H1 (cell line): ENCODE results near the gene SWT1. TPM values are rescaled to one million over a fixed set of nuclear protein-coding genes. Genes with fewer than 3 reads are reported as not detected.

Source experiments
- CTCF ChIA-PET: fragments of 300-600 bp; sonication (Branson Sonifier 250); formaldehyde crosslinking; loops from one replicate; lab custom pipeline; 2021; ENCODE audit not compliant: partially characterized antibody; lab: Charles Lee
- POLR2A ChIA-PET: fragments of 300-600 bp; sonication (Branson Sonifier 250); formaldehyde crosslinking; loops from one replicate; lab custom pipeline; 2021; ENCODE audit warnings: inconsistent platforms; ENCODE audit not compliant: partially characterized antibody; lab: Charles Lee
- DNase-seq, 2 experiments: peaks; one replicate each; pipeline versions ENCODE4 v3.0.0 to v3.0.0-alpha.2; 2010 to 2022; ENCODE audit warnings: low spot score in 2 of 2, low read depth in 1 of 2, mixed read lengths in 1 of 2
- FAIRE-seq: peaks from 2 replicates; lab custom pipeline; 2011; peaks lifted over from hg19 to GRCh38; lab: Jason Lieb, UNC
- H2AFZ ChIP-seq: 2 replicates; pipeline ENCODE4 v1.8.1; 2012; ENCODE audit warnings: low read length, inconsistent platforms
- H2AK5ac ChIP-seq: 2 replicates; pipeline ENCODE4 v1.6.1; 2013; ENCODE audit warnings: low read depth, low read length
- H2BK120ac ChIP-seq: replicated peaks from 2 replicates; pipeline ENCODE3; 2013; ENCODE audit warnings: low read depth, low read length, inconsistent platforms
- H2BK12ac ChIP-seq: 2 replicates; pipeline ENCODE4 v1.6.1; 2013; ENCODE audit warnings: low read depth, low read length
- H2BK15ac ChIP-seq: 2 replicates; pipeline ENCODE4 v1.6.1; 2013; ENCODE audit warnings: low read length
- H2BK20ac ChIP-seq: 2 replicates; pipeline ENCODE4 v1.6.1; 2013; ENCODE audit warnings: low read length
- H2BK5ac ChIP-seq: 2 replicates; pipeline ENCODE4 v1.6.1; 2013; ENCODE audit warnings: low read depth, low read length
- H3K14ac ChIP-seq: 2 replicates; pipeline ENCODE4 v1.6.1; 2013; ENCODE audit warnings: inconsistent platforms; ENCODE audit not compliant: insufficient read length
- H3K18ac ChIP-seq: 2 replicates; pipeline ENCODE4 v1.6.1; 2013; ENCODE audit warnings: low read length; ENCODE audit errors: extremely low read depth
- H3K23ac ChIP-seq: 2 replicates; pipeline ENCODE4 v1.6.1; 2013; ENCODE audit warnings: inconsistent platforms; ENCODE audit not compliant: insufficient read length
- H3K23me2 ChIP-seq: 2 replicates; pipeline ENCODE4 v1.6.1; 2013; ENCODE audit warnings: low read depth, low read length
- H3K27ac ChIP-seq: 2 replicates; pipeline ENCODE4 v1.6.1; 2011; ENCODE audit warnings: low read depth, low read length, inconsistent platforms
- H3K27me3 ChIP-seq, 4 experiments: replicated peaks in 1 of 4; 1 replicate in 1 of 4; 2 replicates in 3 of 4; pipeline versions ENCODE4 v1.6.1 to v1.8.1; 2011 to 2013; ENCODE audit warnings: low read length in 3 of 4, mild to moderate bottlenecking in 3 of 4, inconsistent platforms in 2 of 4, mixed read lengths in 2 of 4, moderate library complexity in 1 of 4; ENCODE audit not compliant: control insufficient read depth in 3 of 4, insufficient read depth in 3 of 4; ENCODE audit errors: extremely low read depth in 1 of 4
- H3K36me3 ChIP-seq, 4 experiments: 2 replicates each; pipeline versions ENCODE4 v1.6.1 to v1.8.1; 2011 to 2013; ENCODE audit warnings: mild to moderate bottlenecking in 4 of 4, low read length in 3 of 4, moderate library complexity in 2 of 4, control low read depth in 1 of 4, inconsistent platforms in 1 of 4; ENCODE audit not compliant: insufficient read depth in 4 of 4, control insufficient read depth in 2 of 4
- H3K4ac ChIP-seq: replicated peaks from 2 replicates; pipeline ENCODE3; 2013; ENCODE audit warnings: low read length, low read depth, mixed read lengths, inconsistent platforms; ENCODE audit not compliant: insufficient read length
- H3K4me1 ChIP-seq, 4 experiments: replicated peaks in 1 of 4; 1 replicate in 1 of 4; 2 replicates in 3 of 4; pipeline versions ENCODE4 v1.6.1 to v1.8.1; 2011 to 2013; ENCODE audit warnings: low read length in 3 of 4, inconsistent platforms in 2 of 4, mixed read lengths in 1 of 4; ENCODE audit not compliant: insufficient read depth in 4 of 4, control insufficient read depth in 3 of 4
- H3K4me2 ChIP-seq, 2 experiments: 2 replicates each; pipeline versions ENCODE4 v1.6.1 to v1.8.1; 2011 to 2013; ENCODE audit warnings: low read depth in 2 of 2, low read length in 2 of 2, control low read depth in 1 of 2, inconsistent platforms in 1 of 2, mild to moderate bottlenecking in 1 of 2; ENCODE audit not compliant: insufficient read depth in 1 of 2
- H3K4me3 ChIP-seq, 4 experiments: fragments of 200-600, 300-600 bp in 1 of 4; sonication (generic), shearing (Covaris generic), sonication (Bioruptor Twin) in 1 of 4; 2 replicates each; pipeline versions ENCODE4 v1.5.1 to v1.8.1; 2011 to 2016; ENCODE audit warnings: low read length in 4 of 4, low read depth in 3 of 4, control low read depth in 2 of 4, inconsistent platforms in 2 of 4, mild to moderate bottlenecking in 2 of 4, mixed read lengths in 1 of 4, moderate library complexity in 1 of 4; ENCODE audit not compliant: insufficient read depth in 2 of 4; ENCODE audit errors: extremely low read depth in 1 of 4
- H3K56ac ChIP-seq: replicated peaks from 2 replicates; pipeline ENCODE3; 2013; ENCODE audit warnings: low read depth, mild to moderate bottlenecking, mixed read lengths, low read length, inconsistent platforms; ENCODE audit not compliant: insufficient read length
- H3K79me1 ChIP-seq: 2 replicates; pipeline ENCODE4 v1.6.1; 2013; ENCODE audit warnings: low read depth, low read length, control low read depth
- H3K79me2 ChIP-seq, 2 experiments: 2 replicates each; pipeline versions ENCODE4 v1.6.1 to v1.8.1; 2012 to 2013; ENCODE audit warnings: low read length in 2 of 2, mild to moderate bottlenecking in 2 of 2, inconsistent platforms in 1 of 2; ENCODE audit not compliant: insufficient read depth in 2 of 2, control insufficient read depth in 1 of 2
- H3K9ac ChIP-seq, 4 experiments: replicated peaks in 1 of 4; 1 replicate in 1 of 4; 2 replicates in 3 of 4; pipeline versions ENCODE4 v1.6.1 to v1.8.1; 2011 to 2013; ENCODE audit warnings: low read depth in 3 of 4, low read length in 3 of 4, control low read depth in 2 of 4, mild to moderate bottlenecking in 2 of 4, moderate library complexity in 2 of 4, inconsistent platforms in 1 of 4; ENCODE audit errors: extremely low read depth in 1 of 4
- H3K9me3 ChIP-seq, 2 experiments: 2 replicates each; pipeline versions ENCODE4 v1.6.1 to v1.8.1; 2012 to 2013; ENCODE audit warnings: mild to moderate bottlenecking in 2 of 2, moderate library complexity in 2 of 2, control low read depth in 1 of 2, inconsistent platforms in 1 of 2, low read depth in 1 of 2, low read length in 1 of 2, mixed read lengths in 1 of 2; ENCODE audit not compliant: insufficient read depth in 2 of 2
- H4K20me1 ChIP-seq, 2 experiments: replicated peaks in 1 of 2; 2 replicates each; pipeline versions ENCODE3 to v1.8.1; 2011 to 2013; ENCODE audit warnings: inconsistent platforms in 2 of 2, low read length in 2 of 2, mild to moderate bottlenecking in 1 of 2; ENCODE audit not compliant: insufficient read depth in 2 of 2, control insufficient read depth in 1 of 2
- H4K5ac ChIP-seq: 2 replicates; pipeline ENCODE4 v1.6.1; 2013; ENCODE audit warnings: low read length, low read depth, mixed read lengths, inconsistent platforms; ENCODE audit not compliant: insufficient read length
- H4K8ac ChIP-seq: 2 replicates; pipeline ENCODE4 v1.8.0; 2013; ENCODE audit warnings: mild to moderate bottlenecking, moderate library complexity, low read length, inconsistent platforms; ENCODE audit not compliant: insufficient read depth; ENCODE audit errors: extremely low read depth
- H4K91ac ChIP-seq: replicated peaks from 2 replicates; pipeline ENCODE3; 2013; ENCODE audit warnings: low read length, mixed read lengths, inconsistent platforms; ENCODE audit not compliant: insufficient read length
- ATF2 ChIP-seq: IDR thresholded peaks from 2 replicates; pipeline ENCODE4 v1.6.1; 2012; ENCODE audit warnings: low read length, inconsistent platforms
- BCL11A ChIP-seq, 2 experiments: IDR thresholded peaks; one replicate each; pipeline ENCODE4 v1.6.1; 2011; ENCODE audit warnings: low read depth in 2 of 2, low read length in 2 of 2, mild to moderate bottlenecking in 2 of 2
- CHD2 ChIP-seq: IDR thresholded peaks from 2 replicates; pipeline ENCODE4 v1.6.1; 2012; ENCODE audit warnings: low read length, improper control_type of control experiment
- EGR1 ChIP-seq: IDR thresholded peaks from 2 replicates; pipeline ENCODE4 v1.6.1; 2011; ENCODE audit warnings: low read depth, low read length, borderline replicate concordance
- EP300 ChIP-seq, 2 experiments: IDR thresholded peaks; 1 replicate in 1 of 2; 2 replicates in 1 of 2; pipeline ENCODE4 v1.6.1; 2011 to 2012; ENCODE audit warnings: low read depth in 2 of 2, low read length in 2 of 2, mild to moderate bottlenecking in 2 of 2, borderline replicate concordance in 1 of 2, inconsistent platforms in 1 of 2, moderate library complexity in 1 of 2
- GABPA ChIP-seq: IDR thresholded peaks from 2 replicates; pipeline ENCODE4 v1.6.1; 2011; ENCODE audit warnings: mild to moderate bottlenecking, low read length, moderate library complexity, borderline replicate concordance; ENCODE audit not compliant: insufficient read depth
- GTF2F1 ChIP-seq: IDR thresholded peaks from 2 replicates; pipeline ENCODE4 v1.6.1; 2012; ENCODE audit warnings: low read depth, low read length, improper control_type of control experiment, borderline replicate concordance
- KDM4A ChIP-seq: IDR thresholded peaks from one replicate; pipeline ENCODE4 v1.7.1; 2012; ENCODE audit warnings: low read depth, mild to moderate bottlenecking, moderate library complexity, low read length, inconsistent platforms; ENCODE audit not compliant: severe bottlenecking
- POLR2A ChIP-seq, 2 experiments: IDR thresholded peaks; 1 replicate in 1 of 2; 2 replicates in 1 of 2; pipeline ENCODE4 v1.6.1; 2011; ENCODE audit warnings: low read depth in 2 of 2, low read length in 2 of 2, mild to moderate bottlenecking in 2 of 2; ENCODE audit errors: control extremely low read depth in 1 of 2
- RNF2 ChIP-seq: fragments of 200-900, 300-1000 bp; sonication (generic); IDR thresholded peaks from 2 replicates; pipeline ENCODE4 v1.7.1; 2016; ENCODE audit warnings: borderline replicate concordance, low read depth, mild to moderate bottlenecking, antibody characterized with exemption, low read length; ENCODE audit not compliant: poor library complexity, severe bottlenecking; ENCODE audit errors: missing control alignments
- SIRT6 ChIP-seq: IDR thresholded peaks from one replicate; pipeline ENCODE4 v1.7.1; 2012; ENCODE audit warnings: low read length, inconsistent platforms
- SRF ChIP-seq: IDR thresholded peaks from 2 replicates; pipeline ENCODE4 v1.6.1; 2011; ENCODE audit warnings: mild to moderate bottlenecking, low read depth, low read length, moderate library complexity
- SUZ12 ChIP-seq: fragments of 200-600 bp; sonication (generic); IDR thresholded peaks from 2 replicates; pipeline ENCODE4 v1.6.1; 2012; ENCODE audit warnings: mild to moderate bottlenecking, inconsistent platforms, low read length, moderate library complexity, mixed read lengths
- TBP ChIP-seq: IDR thresholded peaks from 2 replicates; pipeline ENCODE4 v1.6.1; 2011; ENCODE audit warnings: low read depth, low read length, improper control_type of control experiment
- polyA plus RNA-seq, 7 experiments: library from polyadenylated mRNA; depleted of rRNA in 3 of 7; stranded (reverse) in 5 of 7; unstranded in 2 of 7; fragments of >200 nt in 5 of 7; fragments of 200-250 nt in 2 of 7; gene quantifications; 1 replicate in 5 of 7; 2 replicates in 1 of 7; 4 replicates in 1 of 7; pipeline versions ENCODE4 v1.2.1 to v1.2.3, GENCODE V29; 2011 to 2013; ENCODE audit warnings: missing spikeins in 2 of 7, mixed read lengths in 2 of 7
- total RNA-seq: library from RNA; stranded (reverse); fragmentation: NEBNext Ultra II Directional; extraction: Animal tissue kit (Norgen Biotek cat#: 25700); gene quantifications from 2 replicates; pipeline ENCODE4 v1.2.1, GENCODE V29; 2021

Gene SWT1
- total and polyA plus RNA-seq, 2 of the 8 experiments (the other 6 are each of a cell fraction or from before 2014, with no cell fraction given): 1.4 to 6.2 TPM

GRCh38 chr1:185241127-185241526, 84.2 kb downstream of the SWT1 start:
- no peak for DNase-seq
- Histone ChIP-seq H4K8ac (no peak overlapping the region), H3K4ac (no peak overlapping the region), H3K18ac (no peak overlapping the region), H4K20me1 (no peaks in the 10 kb centered on the region), H3K27me3 (no peaks in the 10 kb centered on the region), H3K23me2 (no peaks in the 10 kb centered on the region), H3K9ac (no peak overlapping the region), H2BK5ac (no peak overlapping the region), H3K4me1 (no peaks in the 10 kb centered on the region), H4K5ac (no peak overlapping the region), H4K91ac (no peak overlapping the region), H3K56ac (no peak overlapping the region), H3K23ac (no peak overlapping the region), H2AFZ (no peak overlapping the region), H3K27ac (no peak overlapping the region), H2AK5ac (no peak overlapping the region), H2BK20ac (no peak overlapping the region), H2BK120ac (no peak overlapping the region), H2BK15ac (no peak overlapping the region), H3K36me3 (no peaks in the 10 kb centered on the region), H3K79me1 (no peaks in the 10 kb centered on the region), H3K9me3 (no peaks in the 10 kb centered on the region), H2BK12ac (no peak overlapping the region), H3K14ac (no peak overlapping the region), H3K4me3 (no peak overlapping the region), H3K79me2 (no peaks in the 10 kb centered on the region), H3K4me2 (no peak overlapping the region)
- no peak for FAIRE-seq
- CTCF ChIA-PET: interaction anchor here (1.3 kb wide), 1 partner anchor 319 kb away, joined by 3 read pairs; no protein-coding TSS in a partner anchor
- POLR2A ChIA-PET: no interaction called here
- TF ChIP-seq ATF2 (no peak), SUZ12 (no peak), POLR2A (IDR thresholded peaks at IDR 0.05; ENCODE audit: control extremely low read depth in 1 of 2, low read depth in 2 of 2, low read length in 2 of 2) (no peak), TBP (no peak), SIRT6 (no peak), GTF2F1 (no peak), RNF2 (no peak), SRF (no peak), EGR1 (no peak), BCL11A (IDR thresholded peaks at IDR 0.05; ENCODE audit: low read depth in 2 of 2, low read length in 2 of 2) (no peak), EP300 (IDR thresholded peaks at IDR 0.05; ENCODE audit: borderline replicate concordance in 1 of 2, low read depth in 2 of 2, low read length in 2 of 2) (no peak), GABPA (no peak), KDM4A (no peak), CHD2 (no peak)
